Fibroblast of skin of back (primary cell): ENCODE results near the gene MPPED1.

Experiments used
- DNase-seq: peaks from one replicate; pipeline ENCODE4 v3.0.0-alpha.2; 2013

Gene MPPED1

GRCh38 chr22:43544289-43544673 is 132.5 kb downstream of the MPPED1 start:
- DNase-seq = no peak

GRCh38 chr22:43546186-43546585 is 134.4 kb downstream of the MPPED1 start:
- DNase-seq = no peak

- no peak for DNase-seq
These were observed 138.3 kb downstream of the MPPED1 start for GRCh38 chr22:43550024-43550620.

- no peak for DNase-seq
These were observed 138.9 kb downstream of the MPPED1 start for GRCh38 chr22:43550672-43551071.

- DNase-seq = no peak
These were observed 141.8 kb downstream of the MPPED1 start for GRCh38 chr22:43553451-43554258.

GRCh38 chr22:43554259-43554636 is 142.4 kb downstream of the MPPED1 start:
- no peak for DNase-seq

GRCh38 chr22:43554694-43555365 is 143.0 kb downstream of the MPPED1 start:
- DNase-seq = no peak

GRCh38 chr22:43555561-43556515 is 144.0 kb downstream of the MPPED1 start:
- no peak for DNase-seq
